Nucleus accumbens (tissue), 56 donors: ENCODE data around the gene FAAH.

Experiments used
- DNase-seq, 56 donors: peaks; one replicate each; lab custom pipeline; 2025; lab: John Stamatoyannopoulos, UW

FAAH gene

GRCh38 chr1:46420533-46420915 is 26.4 kb downstream of the FAAH start:
- no peak for DNase-seq

GRCh38 chr1:46421739-46422138 is 27.6 kb downstream of the FAAH start:
- no peak for DNase-seq

DNA sequence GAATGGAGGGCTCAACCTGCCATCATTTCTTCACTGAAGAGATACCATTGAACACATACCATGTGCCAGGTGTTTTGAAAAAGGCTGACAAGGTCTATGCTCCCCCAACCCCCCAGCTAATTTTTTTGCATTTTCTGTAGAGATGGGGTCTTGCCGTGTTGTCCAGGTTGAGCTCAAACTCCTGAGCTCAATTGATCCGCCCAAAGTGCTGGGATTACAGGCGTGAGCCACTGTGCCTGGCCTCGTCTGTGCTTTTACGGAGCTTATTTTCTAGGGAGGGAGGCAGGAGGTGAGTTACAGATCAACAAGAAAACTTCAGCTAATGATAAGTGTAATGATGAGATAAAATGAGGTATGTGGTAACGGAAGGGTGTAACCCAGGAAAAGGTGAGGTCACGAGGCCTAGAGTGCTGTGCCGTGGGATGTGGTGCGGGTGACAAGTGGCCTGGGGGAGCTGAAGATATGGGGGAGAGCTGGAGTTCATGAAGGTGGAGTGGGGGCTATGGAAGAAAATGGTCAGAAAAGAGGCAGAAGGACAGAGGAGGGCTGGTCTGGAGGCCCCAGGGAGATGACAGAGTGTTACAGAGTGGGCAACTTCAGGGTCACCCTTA is 28.2 kb downstream of the FAAH start:
- DNase-seq, result no peak

GRCh38 chr1:46423574-46424240 is 29.6 kb downstream of the FAAH start:
- DNase-seq, result peak in 1 of 56 donors; percentile 20

DNA sequence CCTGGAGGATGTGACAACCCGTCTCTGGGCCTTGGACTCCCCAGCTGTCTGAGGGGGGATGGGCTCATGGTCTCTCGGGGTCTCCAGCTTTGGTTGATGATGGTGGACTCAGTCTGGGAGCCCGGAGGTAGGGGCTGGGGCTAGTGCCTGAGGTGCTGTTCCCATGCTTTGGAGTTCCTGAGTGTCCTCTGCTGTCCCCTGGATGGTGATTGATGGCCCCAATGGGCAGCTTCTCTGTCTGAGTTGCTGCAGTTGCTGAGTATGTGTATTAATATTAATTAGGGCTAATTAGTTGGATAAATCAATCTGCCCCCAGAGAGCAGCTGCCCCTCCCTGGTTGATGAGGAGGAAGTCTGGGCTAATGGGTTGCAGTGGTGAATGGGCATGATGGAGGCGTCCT is 30.6 kb downstream of the FAAH start:
- no peak for DNase-seq

GRCh38 chr1:46425726-46426125 is 31.6 kb downstream of the FAAH start:
- DNase-seq, result no peak

- DNase-seq, result no peak
Observed at GRCh38 chr1:46427541-46427940, 33.4 kb downstream of the FAAH start.

GRCh38 chr1:46429436-46429835 is 35.3 kb downstream of the FAAH start:
- no peak for DNase-seq

- DNase-seq, result no peak
Observed at GRCh38 chr1:46431695-46432094, 37.6 kb downstream of the FAAH start.

- no peak for DNase-seq
Observed at GRCh38 chr1:46432781-46433327, 38.7 kb downstream of the FAAH start.

- no peak for DNase-seq
Observed at GRCh38 chr1:46434358-46434757, 40.2 kb downstream of the FAAH start.

DNA sequence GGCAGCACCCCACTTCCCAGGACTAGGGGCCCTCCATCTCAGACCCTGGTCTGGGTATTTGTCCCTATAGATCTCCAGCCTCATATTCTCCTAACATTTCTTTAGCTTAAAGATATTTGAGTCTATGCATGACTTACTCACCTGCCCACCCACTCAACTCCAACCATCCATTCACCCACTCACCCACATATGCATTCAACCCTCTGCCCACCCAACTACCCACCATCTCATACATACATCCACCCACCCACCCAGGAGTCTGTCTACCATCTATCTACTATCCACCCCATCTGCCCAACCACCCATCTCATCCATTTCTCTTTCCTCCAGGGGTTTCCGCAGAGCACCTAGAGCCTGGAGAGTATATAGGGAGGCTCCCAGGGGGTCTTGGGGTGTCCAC is 42.7 kb downstream of the FAAH start:
- no peak for DNase-seq

GRCh38 chr1:46437723-46438122 is 43.6 kb downstream of the FAAH start:
- DNase-seq, result no peak

GRCh38 chr1:46438346-46438745 is 44.2 kb downstream of the FAAH start:
- DNase-seq, result no peak

DNA sequence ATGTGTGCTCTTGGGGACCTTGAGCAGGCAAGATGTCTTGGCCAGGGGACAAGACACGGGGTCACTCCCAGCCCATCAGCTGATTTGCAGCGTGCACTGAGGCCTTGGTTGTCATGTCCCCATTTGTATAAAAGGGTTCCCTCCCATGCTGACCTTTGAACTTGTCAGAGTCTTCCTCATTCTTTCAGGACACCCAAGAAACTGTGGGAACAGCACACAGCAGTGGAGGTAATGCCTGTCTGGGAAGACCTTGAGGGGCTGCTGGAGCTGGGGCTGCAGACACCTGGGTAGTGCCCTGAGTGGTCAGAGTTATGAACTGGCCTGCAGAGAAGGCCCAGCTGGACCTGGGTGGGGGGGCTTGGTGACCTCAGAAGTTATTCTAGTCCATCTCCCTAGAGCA is 46.4 kb downstream of the FAAH start:
- no peak for DNase-seq

DNA sequence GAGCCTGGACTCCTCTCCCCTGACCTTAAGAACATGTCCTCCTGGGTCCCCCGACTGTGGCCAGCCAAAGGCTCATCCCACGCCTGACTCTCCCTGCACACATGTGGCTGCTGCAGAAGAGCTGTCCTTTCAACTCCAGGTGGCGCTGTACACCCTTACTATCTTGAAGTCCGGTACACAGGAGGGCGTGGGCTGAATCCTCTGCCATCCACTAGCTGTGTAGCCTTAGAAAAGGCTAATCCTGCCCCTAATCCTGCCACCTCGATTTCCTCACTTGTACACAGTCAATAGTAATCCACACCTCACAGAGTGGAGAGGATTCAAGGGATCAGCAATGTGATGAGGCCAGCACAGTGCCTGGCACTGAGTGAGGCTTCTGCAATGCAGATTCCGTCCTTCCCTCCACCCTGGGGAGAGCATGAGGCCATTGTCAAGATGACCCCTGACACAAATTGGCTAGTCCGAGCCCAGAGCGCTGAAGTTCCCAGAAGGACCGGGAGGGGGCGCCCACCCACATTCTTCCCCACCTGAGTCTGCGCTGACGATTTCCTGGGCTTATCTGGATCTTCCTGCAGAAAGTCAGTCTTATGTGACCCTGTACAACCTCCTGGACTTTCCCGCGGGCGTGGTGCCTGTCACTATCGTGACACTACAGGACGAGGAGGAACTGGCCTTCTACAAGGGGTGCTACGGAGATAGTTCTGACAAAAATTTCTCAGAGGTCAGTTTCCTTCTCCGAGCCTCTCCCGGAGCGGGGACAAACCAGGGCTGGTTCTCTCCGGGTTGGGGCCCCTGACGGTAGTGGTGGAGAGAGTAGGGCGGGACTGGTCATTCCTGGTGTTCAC is 48.4 kb downstream of the FAAH start:
- DNase-seq, result peak in 45 of 56 donors; percentile 6 to 80 (median 28)

DNA sequence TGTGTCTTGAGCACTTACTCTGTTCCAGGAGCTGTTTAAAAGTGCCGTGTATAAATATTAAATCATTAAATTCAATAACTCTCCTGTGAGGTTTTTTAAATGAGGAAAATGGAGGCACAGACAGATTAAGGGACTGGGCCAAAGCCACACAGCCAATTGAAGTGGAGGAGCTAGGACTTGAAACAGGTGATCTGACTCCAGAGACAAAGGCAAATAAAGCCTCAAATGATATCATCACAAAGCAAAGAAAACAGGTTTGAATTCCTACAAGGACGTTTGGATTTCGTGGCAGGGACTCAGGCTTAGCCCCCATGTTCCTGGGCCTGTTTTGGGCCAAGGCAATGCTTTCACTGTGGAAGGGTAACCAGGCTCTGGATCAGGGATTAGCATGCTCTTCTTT is 50.3 kb downstream of the FAAH start:
- DNase-seq, result no peak

DNA sequence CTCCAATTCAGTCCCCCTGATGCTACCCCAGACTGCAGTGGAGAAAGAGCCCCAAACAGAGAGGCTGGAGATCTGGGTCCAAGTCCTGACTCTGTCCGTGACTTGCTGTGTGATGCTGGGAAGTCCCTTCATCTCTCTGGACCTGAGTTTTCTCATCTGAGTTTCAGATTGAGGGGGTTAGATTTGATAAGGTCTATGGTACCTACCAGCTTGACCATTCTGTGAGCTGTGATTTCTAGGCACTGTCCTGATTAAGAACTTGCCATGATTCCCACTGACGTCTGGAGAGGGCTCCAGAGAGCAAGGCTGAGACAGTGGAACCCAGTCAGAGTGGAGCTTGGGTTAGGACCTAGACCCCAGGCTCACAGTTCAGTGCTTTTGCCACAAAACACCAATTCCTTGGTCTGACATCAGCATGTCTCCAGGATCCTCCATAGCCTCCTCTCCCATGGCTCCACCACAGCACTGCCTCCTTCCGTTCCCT is 51.7 kb downstream of the FAAH start:
- no peak for DNase-seq

GRCh38 chr1:46446646-46447498 is 52.8 kb downstream of the FAAH start:
- DNase-seq, result peak in 49 of 56 donors; percentile 9 to 89 (median 49)

GRCh38 chr1:46447499-46448108 is 53.5 kb downstream of the FAAH start:
- no peak for DNase-seq
